ENCODE measurements around the gene ASTN1.

Gene ASTN1

GRCh38 chr1:177164380-177165068 lies at the start of gene ASTN1:
ASTN1 (minus strand) TSS chr1:177164712; CDS start chr1:177164676, 36 bp downstream.
- no peak for DNase-seq

DNA sequence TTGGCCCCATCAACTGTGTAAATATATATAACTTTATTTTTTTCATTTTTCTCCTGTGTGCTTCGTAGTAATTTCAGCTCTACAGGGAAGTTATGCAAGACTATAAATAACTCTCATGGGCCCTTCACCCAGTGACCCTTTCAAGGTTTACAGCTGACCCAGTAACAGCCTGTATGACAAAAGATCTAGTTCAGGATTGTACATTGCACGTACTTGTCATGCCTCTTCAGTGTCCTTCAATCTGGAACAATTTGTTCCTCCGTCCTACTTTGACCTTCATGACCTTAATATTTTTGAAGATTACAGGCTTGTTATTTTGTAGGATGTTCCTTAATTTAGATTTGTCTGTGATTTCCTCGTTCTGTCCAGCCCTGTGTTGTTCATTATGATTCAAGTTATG lies 46.7 kb upstream of the ASTN1 start:
- no peak for DNase-seq

GRCh38 chr1:177210071-177210470 lies 45.6 kb upstream of the ASTN1 start:
- no peak for DNase-seq

- DNase-seq = peak; percentile 42 to 79
These were observed 44.8 kb upstream of the ASTN1 start for GRCh38 chr1:177209357-177209756.

- no peak for DNase-seq
These were observed 44.4 kb upstream of the ASTN1 start for GRCh38 chr1:177208920-177209319.

DNA sequence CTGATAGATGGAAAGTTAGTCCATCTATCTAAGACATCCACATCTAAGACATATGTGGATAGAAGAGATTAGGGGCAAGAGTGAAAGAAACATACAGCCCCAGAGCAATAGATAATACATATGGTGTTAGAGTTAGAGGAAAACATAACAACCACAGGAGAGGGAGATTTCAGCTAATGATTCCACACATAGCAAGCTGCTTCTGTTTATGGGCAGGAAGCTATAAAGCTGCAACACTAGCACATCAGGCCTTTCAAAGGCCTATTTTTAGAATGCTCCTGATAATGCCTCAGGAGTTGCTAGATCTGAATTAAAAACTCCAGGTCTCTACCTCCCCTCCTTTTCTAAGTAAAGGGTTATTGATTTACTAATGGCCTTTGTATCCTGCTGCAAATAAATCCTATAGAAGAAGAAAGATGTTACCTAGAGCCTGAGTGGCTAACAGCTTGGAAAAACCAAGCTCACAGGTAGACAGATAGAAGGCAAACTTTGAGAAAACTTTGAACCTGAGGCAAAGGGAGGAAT lies 42.4 kb upstream of the ASTN1 start:
- no peak for DNase-seq

DNA sequence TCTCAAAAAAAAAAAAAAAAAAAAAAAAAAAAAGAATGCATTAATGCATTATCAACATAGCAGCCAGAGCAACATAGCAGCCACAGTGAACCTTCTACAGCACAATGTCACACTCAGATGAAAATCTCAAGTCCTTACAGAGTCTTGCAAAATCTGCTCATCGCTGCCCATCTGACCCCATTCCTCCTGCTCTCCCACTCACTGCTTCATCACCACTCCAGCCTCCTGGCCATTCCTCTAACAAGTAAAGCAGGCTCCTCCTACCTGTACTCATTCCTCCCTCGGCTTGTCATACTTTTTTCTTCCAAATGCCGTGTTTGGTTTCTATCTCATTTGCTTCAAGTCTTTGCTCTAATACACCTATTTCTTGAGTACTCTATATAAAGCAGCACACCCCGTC lies 35.8 kb upstream of the ASTN1 start:
- DNase-seq = no peak

DNA sequence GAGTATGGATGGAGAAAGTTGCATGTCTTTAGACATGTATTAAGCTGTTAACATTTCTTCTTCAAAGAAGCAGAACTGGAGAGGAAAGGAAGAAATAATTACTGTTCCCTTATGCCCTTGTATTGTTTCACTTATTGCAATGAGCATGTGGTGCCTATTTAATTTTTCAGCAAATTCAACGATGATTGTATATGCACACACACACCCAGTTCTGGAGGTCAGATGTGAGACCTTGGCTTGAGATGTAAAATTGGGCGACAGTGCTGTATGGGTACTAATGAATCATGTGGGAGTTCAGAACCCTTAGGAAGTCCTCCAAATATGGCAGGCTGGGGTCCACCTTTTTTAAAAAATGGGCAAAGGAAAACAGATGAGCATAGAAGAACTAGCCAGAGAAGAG lies 33.7 kb upstream of the ASTN1 start:
- DNase-seq = no peak

GRCh38 chr1:177190308-177190970 lies 25.9 kb upstream of the ASTN1 start:
- DNase-seq = no peak

DNA sequence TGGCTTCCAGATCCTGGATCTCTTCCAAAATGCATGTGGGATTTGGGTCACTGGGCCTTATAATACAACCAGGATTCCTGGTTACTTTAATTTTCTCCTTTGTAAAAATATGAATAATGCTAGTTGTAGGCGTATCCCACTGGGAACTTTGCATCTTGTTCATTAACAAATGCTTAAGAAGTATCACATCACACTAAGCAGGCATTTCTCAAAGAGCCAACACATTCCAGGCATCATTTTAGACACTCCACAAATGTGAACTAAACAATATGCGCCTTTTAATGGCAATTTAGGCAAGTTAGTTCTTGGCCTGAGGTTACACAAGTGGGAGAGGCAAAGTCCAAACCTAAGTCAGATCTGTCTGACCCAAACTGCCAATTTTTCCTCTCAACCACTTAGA lies 22.1 kb upstream of the ASTN1 start:
- DNase-seq = no peak

GRCh38 chr1:177185209-177185608 lies 20.7 kb upstream of the ASTN1 start:
- DNase-seq = no peak

GRCh38 chr1:177183836-177184235 lies 19.3 kb upstream of the ASTN1 start:
- no peak for DNase-seq

DNA sequence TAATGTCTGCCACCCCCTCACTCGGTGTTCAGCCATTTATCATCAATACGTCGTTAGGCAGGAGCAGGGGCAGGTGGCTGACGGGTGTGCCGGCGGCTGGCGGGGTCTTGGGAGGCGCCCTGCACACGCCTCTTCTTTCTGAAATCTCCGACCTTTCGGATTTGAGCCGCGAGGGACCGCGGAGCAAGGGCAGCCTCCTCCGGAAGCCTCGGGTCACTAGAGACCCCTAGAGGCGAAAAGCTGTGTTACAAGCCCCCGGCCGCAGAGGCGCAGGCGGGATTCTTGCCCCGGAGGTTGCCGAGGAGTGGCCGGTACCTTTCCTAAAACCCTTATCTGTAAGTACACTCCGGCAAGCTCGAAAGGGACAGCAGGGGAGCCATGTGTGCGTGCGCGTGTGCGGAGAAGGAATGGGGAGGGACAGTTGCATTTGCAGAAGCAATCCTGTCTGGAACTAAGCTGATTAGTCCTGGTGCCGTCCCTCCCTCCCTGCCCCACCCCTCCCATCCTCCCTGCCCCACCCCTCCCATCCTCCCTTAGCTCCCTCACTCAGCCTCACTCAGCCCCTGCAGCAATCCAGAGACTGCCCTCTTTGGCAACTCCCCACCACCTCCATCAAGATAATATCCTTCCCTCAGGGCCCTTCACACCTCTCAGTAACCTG lies 17.2 kb upstream of the ASTN1 start:
- DNase-seq = peak; percentile 56 to 59

DNA sequence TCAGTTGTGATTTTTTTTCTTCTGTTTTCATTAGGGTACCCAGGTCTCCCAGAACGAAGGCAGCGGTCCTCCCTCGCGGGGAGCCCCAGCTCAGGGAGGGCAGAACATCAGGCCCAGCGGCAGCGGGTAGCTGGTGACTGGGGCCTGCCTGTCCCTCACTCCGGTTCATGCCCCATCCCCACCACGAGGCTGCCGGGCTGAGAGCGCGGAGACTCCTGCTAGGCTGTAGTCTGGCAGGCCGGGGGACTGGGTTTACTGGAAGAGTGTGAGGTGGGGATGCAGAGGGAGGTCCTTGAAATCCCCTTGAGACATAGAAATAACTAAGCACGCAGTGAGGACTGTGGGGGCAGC lies 16.7 kb upstream of the ASTN1 start:
- no peak for DNase-seq

- no peak for DNase-seq
These were observed 10.6 kb upstream of the ASTN1 start for GRCh38 chr1:177174921-177175634.

GRCh38 chr1:177173976-177174375 lies 9.5 kb upstream of the ASTN1 start:
- DNase-seq = no peak

- no peak for DNase-seq
These were observed 8.4 kb upstream of the ASTN1 start for GRCh38 chr1:177172866-177173265.

- no peak for DNase-seq
These were observed 7.8 kb upstream of the ASTN1 start for GRCh38 chr1:177172272-177172671.

- no peak for DNase-seq
These were observed 7.1 kb upstream of the ASTN1 start for GRCh38 chr1:177171536-177172123.

- DNase-seq = peak; percentile 69 to 83
These were observed 6.4 kb upstream of the ASTN1 start, which contains the start of gene BRINP2 for GRCh38 chr1:177170756-177171535. BRINP2 (plus strand) TSS chr1:177170958; CDS start chr1:177229877, 58,919 bp downstream.

DNA sequence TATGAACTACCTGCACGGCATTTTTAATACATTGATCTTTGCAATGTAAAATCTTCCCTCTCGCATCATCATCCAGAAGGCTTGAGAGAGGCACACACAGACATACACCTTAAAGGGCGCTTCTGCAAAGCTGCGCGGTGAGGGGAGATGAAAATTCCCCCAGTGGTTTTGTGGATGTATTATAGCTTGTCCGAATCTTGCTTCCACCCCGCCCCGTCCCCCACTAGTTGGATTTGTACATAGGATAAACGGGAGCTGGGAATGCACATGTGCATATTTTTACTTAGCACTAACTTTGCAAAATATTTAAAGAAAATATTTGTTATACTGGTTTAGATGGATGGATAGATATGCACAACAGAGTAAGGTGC lies 542 bp upstream of the ASTN1 start:
- DNase-seq = no peak

GRCh38 chr1:177163844-177164379 lies 600 bp downstream of the ASTN1 start:
- DNase-seq = no peak
